ENCODE data around the gene KRTAP10-3.

Gene KRTAP10-3

GRCh38 chr21:44599264-44600029, 40.9 kb upstream of the KRTAP10-3 start:
- TF ChIP-seq CTCF (IDR thresholded peaks at IDR 0.05; ENCODE audit: low read depth, low read length): no peak
- DNase-seq (ENCODE audit: low read depth in 2 of 2): no peak

GRCh38 chr21:44598061-44598460, 39.5 kb upstream of the KRTAP10-3 start:
- no peak overlapping the region for H3K4me3 ChIP-seq (replicated peaks in 1 of 2; ENCODE audit: low read depth in 2 of 2, low read length in 2 of 2)
- no peak for TF ChIP-seq CTCF (IDR thresholded peaks at IDR 0.05; ENCODE audit: low read depth, low read length)
- no peak for DNase-seq (ENCODE audit: low read depth in 2 of 2)

More at GRCh38 chr21:44599264-44600029, 40.9 kb upstream of the KRTAP10-3 start:
- H3K4me3 ChIP-seq (replicated peaks in 1 of 2; ENCODE audit: low read depth in 2 of 2, low read length in 2 of 2): no peak overlapping the region

GRCh38 chr21:44596068-44596725, 37.6 kb upstream of the KRTAP10-3 start:
- TF ChIP-seq CTCF (IDR thresholded peaks at IDR 0.05; ENCODE audit: low read depth, low read length): no peak
- H3K4me3 ChIP-seq (replicated peaks in 1 of 2; ENCODE audit: low read depth in 2 of 2, low read length in 2 of 2): no peak overlapping the region
- peak in 1 of 2 donors; percentile 18 for DNase-seq (ENCODE audit: low read depth in 2 of 2)

GRCh38 chr21:44595524-44595923, 36.9 kb upstream of the KRTAP10-3 start:
- no peak for DNase-seq (ENCODE audit: low read depth in 2 of 2)
- no peak for TF ChIP-seq CTCF (IDR thresholded peaks at IDR 0.05; ENCODE audit: low read depth, low read length)
- no peak overlapping the region for H3K4me3 ChIP-seq (replicated peaks in 1 of 2; ENCODE audit: low read depth in 2 of 2, low read length in 2 of 2)

- H3K4me3 ChIP-seq (replicated peaks in 1 of 2; ENCODE audit: low read depth in 2 of 2, low read length in 2 of 2): no peak overlapping the region
- no peak for DNase-seq (ENCODE audit: low read depth in 2 of 2)
- no peak for TF ChIP-seq CTCF (IDR thresholded peaks at IDR 0.05; ENCODE audit: low read depth, low read length)
These were observed 35.9 kb upstream of the KRTAP10-3 start for GRCh38 chr21:44594406-44594916.

GRCh38 chr21:44593598-44594405, 35.2 kb upstream of the KRTAP10-3 start:
- TF ChIP-seq CTCF (IDR thresholded peaks at IDR 0.05; ENCODE audit: low read depth, low read length): no peak
- peak in 1 of 2 donors; percentile 5 for DNase-seq (ENCODE audit: low read depth in 2 of 2)

More at GRCh38 chr21:44593598-44594405, 35.2 kb upstream of the KRTAP10-3 start:
- H3K4me3 ChIP-seq (replicated peaks in 1 of 2; ENCODE audit: low read depth in 2 of 2, low read length in 2 of 2): no peak overlapping the region

Measured in cardiac fibroblast (primary cell).